Cardiac muscle cell (in vitro differentiated cells and primary cell): Measurements from ENCODE around the gene VSIR. TPM values are rescaled to one million over a fixed set of nuclear protein-coding genes. Genes with fewer than 3 reads are reported as not detected.

Experiments
- DNase-seq, 2 donors: peaks; one replicate each; pipeline versions ENCODE4 v3.0.0 to v3.0.0-alpha.2; 2010 to 2017; ENCODE audit warnings: low read depth in 1 of 2, low spot score in 1 of 2
- H3K27ac ChIP-seq: fragments of 200-600 bp; sonication (generic); 2 replicates; pipeline ENCODE4 v1.5.1; 2016
- H3K27me3 ChIP-seq: fragments of 200-600 bp; sonication (generic); 2 replicates; pipeline ENCODE4 v1.6.0; 2016; ENCODE audit warnings: control low read depth
- H3K36me3 ChIP-seq: fragments of 200-600 bp; sonication (generic); 2 replicates; pipeline ENCODE4 v1.5.1; 2016; ENCODE audit warnings: control low read depth
- H3K4me1 ChIP-seq: fragments of 200-600 bp; sonication (generic); 2 replicates; pipeline ENCODE4 v1.8.1; 2017; ENCODE audit warnings: low read depth, mild to moderate bottlenecking, mixed run types
- H3K4me3 ChIP-seq: fragments of 200-600 bp; sonication (generic); 2 replicates; pipeline ENCODE4 v1.5.1; 2016; ENCODE audit warnings: mild to moderate bottlenecking
- H3K9me3 ChIP-seq: fragments of 200-600 bp; sonication (generic); 2 replicates; pipeline ENCODE4 v1.5.1; 2017; ENCODE audit warnings: low read depth, mild to moderate bottlenecking, control low read depth
- polyA plus RNA-seq: library from polyadenylated mRNA; unstranded; fragments of >200 nt; fragmentation: Nextera tagmentation; extraction: Ambion mirVana; gene quantifications from 2 replicates; pipeline ENCODE4 v1.2.1, GENCODE V29; 2016
- total RNA-seq: library from RNA; depleted of rRNA; stranded (reverse); fragments of >200 nt; gene quantifications from 2 replicates; pipeline ENCODE4 v1.2.3, GENCODE V29; 2016
- TF ChIP-seq, protein P1 (sequence below): IDR thresholded peaks from 2 replicates; pipeline ENCODE4 v1.5.1; 2012; ENCODE audit warnings: low read depth, mild to moderate bottlenecking, low read length

VSIR gene
- total and polyA plus RNA-seq, 2 experiments from 2014 or later = 1.7 to 1.8 TPM

DNA sequence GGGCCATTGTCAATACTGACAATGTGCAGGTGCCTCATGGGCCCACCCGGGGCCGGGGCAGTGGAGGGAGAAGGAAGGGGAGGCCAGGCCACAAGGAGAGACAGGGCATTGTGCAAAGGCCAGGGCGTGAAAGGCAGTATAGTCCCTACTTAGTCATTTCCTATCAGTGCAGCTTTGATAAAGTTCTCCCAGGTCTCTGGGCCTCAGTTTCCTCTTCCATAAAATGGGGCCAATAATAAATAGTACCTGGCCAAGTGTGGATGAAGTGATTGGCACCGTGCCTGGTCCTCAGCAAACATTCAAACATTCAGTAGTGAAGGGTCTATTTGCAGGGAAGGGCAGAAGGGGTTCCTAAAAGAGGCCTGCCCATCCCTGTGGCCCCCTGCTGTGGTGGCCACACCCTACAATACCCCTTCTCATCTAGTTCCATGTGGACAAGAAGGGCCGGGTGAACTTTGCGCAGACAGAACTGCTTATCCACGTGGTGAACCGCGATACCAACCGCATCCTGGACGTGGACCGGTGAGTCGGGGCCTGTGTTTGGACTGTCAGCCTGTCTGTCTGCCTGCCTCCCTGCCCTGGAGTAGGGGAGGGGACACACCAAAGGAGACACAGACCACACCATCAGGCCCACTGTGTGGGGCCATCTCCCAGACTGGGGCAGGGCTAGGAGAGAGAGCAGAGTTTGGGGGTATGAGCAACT lies 36.9 kb upstream of the VSIR start:
- no peak overlapping the region for H3K4me3 ChIP-seq
- no peak for DNase-seq
- TF ChIP-seq, protein P1, sequence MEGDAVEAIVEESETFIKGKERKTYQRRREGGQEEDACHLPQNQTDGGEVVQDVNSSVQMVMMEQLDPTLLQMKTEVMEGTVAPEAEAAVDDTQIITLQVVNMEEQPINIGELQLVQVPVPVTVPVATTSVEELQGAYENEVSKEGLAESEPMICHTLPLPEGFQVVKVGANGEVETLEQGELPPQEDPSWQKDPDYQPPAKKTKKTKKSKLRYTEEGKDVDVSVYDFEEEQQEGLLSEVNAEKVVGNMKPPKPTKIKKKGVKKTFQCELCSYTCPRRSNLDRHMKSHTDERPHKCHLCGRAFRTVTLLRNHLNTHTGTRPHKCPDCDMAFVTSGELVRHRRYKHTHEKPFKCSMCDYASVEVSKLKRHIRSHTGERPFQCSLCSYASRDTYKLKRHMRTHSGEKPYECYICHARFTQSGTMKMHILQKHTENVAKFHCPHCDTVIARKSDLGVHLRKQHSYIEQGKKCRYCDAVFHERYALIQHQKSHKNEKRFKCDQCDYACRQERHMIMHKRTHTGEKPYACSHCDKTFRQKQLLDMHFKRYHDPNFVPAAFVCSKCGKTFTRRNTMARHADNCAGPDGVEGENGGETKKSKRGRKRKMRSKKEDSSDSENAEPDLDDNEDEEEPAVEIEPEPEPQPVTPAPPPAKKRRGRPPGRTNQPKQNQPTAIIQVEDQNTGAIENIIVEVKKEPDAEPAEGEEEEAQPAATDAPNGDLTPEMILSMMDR = no peak

DNA sequence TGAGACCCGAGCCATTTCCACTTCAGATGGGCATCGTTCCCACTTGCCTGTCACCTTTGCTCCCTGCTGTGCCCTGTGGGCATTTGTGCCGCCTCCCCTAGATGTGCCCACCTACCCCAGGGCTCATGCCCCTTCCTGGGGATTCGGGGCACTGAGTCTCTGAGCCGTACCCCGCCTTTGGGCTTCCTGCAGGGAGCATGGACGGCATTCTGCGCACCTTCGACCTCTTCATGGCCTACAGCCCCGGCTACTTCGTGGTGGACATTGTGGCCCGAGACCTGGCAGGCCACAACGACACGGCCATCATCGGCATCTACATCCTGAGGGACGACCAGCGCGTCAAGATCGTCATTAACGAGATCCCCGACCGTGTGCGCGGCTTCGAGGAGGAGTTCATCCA lies 36.3 kb upstream of the VSIR start:
- H3K4me1 ChIP-seq = no peaks in the 10 kb centered on the region
- no peak overlapping the region for H3K27ac ChIP-seq
- DNase-seq = no peak
- no peaks in the 10 kb centered on the region for H3K36me3 ChIP-seq
- H3K9me3 ChIP-seq = no peaks in the 10 kb centered on the region
- TF ChIP-seq, protein P1 = no peak
- H3K27me3 ChIP-seq = peaks cover 20% of the 10 kb centered on the region
- H3K4me3 ChIP-seq = no peak overlapping the region

More for the DNA sequence above, 36.9 kb upstream of the VSIR start:
- Histone ChIP-seq H3K27me3 (peaks cover 14% of the 10 kb centered on the region), H3K36me3 (no peaks in the 10 kb centered on the region), H3K9me3 (no peaks in the 10 kb centered on the region), H3K27ac (no peak overlapping the region), H3K4me1 (no peaks in the 10 kb centered on the region)

DNA sequence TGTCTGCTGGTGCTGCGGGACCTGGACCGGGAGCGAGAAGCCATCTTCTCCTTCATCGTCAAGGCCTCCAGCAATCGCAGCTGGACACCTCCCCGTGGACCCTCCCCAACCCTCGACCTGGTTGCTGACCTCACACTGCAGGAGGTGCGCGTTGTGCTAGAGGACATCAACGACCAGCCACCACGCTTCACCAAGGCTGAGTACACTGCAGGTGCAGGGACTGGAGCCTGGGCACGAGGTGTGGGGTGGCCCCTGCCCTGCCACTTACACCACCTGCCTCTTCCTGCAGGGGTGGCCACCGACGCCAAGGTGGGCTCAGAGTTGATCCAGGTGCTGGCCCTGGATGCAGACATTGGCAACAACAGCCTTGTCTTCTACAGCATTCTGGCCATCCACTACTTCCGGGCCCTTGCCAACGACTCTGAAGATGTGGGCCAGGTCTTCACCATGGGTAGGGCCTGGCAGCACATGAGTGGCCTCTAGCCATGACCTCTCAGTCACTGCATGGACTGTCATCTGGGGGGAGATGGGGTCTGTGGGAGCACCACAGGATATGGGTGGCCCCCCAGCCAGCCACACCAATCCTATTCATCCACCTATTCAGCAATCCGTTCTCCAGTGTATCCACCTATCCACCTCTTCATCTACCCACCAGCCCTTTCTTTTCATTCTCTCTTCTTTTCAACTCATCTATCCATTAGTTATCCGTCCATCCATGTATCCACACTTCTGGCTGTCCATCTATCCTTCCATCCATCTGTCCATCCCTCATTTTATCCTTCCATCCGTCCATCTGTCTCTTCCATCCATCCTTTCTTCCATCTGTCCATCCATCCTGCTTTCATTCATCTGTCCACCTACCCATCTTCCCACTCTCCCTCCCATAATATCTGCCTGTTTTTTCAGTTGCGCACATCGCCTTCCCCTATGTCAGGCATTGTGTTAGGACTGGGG lies 34.5 kb upstream of the VSIR start:
- Histone ChIP-seq H3K4me1 (no peaks in the 10 kb centered on the region), H3K9me3 (no peaks in the 10 kb centered on the region), H3K4me3 (no peak overlapping the region), H3K27me3 (peaks cover 22% of the 10 kb centered on the region), H3K27ac (no peak overlapping the region), H3K36me3 (no peaks in the 10 kb centered on the region)
- DNase-seq = no peak
- TF ChIP-seq, protein P1 = no peak

DNA sequence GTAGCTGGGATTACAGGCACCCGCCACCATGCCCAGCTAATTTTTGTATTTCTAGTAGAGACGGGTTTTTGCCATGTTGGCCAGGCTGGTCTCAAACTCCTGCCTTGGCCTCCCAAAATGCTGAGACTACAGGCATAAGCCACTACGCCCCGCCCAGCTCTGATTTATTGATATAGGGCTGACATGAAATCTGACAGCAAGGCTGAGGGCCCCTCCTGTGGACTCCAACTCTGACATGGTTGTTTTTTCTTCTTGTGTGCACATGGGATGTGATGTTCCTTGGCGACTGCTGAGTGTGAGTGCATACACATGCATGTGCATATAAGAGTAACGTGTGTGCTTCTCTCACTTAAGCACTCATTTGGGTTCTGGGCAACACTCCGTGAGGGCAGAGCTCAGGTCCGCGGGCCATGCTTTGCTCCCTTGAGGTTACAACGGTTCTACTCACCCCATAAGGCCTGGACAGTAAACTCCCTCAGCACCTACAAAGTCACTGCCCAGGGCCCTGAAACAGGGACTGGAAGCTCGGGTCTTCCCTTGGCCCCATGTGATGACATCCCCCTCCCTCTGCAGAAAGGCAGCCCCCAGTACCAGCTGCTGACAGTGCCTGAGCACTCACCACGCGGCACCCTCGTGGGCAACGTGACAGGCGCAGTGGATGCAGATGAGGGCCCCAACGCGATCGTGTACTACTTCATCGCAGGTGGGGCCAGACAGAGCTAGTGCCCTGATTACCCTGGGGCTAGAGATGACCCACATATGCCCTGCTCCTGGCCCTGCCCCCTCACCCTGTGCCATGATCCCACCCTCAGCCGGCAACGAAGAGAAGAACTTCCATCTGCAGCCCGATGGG lies 33.6 kb upstream of the VSIR start:
- H3K27me3 ChIP-seq = peaks cover 22% of the 10 kb centered on the region
- DNase-seq = no peak
- H3K27ac ChIP-seq = no peak overlapping the region
- TF ChIP-seq, protein P1 = no peak
- H3K9me3 ChIP-seq = no peaks in the 10 kb centered on the region
- H3K36me3 ChIP-seq = no peaks in the 10 kb centered on the region
- H3K4me3 ChIP-seq = no peak overlapping the region
- no peaks in the 10 kb centered on the region for H3K4me1 ChIP-seq
